Measurements from ENCODE around the gene ITGA8.
"Not testable (repeated sequence)": the region's sequence is repeated elsewhere in the genome, so short reads cannot be mapped to it uniquely, and the experiment has no call there.

GRCh38 chr10:15475439-15475838 is 244.3 kb downstream of the ITGA8 start:
- not testable (repeated sequence) for TF ChIP-seq CHD1 (IDR thresholded peaks at IDR 0.05; ENCODE audit: low read depth, low read length); POLR2A (IDR thresholded peaks at IDR 0.05; ENCODE audit: low read depth, low read length); CTCF (conservative IDR thresholded peaks at IDR 0.05; ENCODE audit: low read depth, low read length); ELK1 (IDR thresholded peaks at IDR 0.05; ENCODE audit: borderline replicate concordance, low read depth, low read length)
